Uterus (tissue), 4 donors: ENCODE results near the gene GET3. TPM values are rescaled to one million over a fixed set of nuclear protein-coding genes. Genes with fewer than 3 reads are reported as not detected.

ENCODE experiments used
- DNase-seq, 2 donors: peaks; one replicate each; pipeline ENCODE4 v3.0.0-alpha.2; 2019 to 2020
- H3K27ac ChIP-seq, 2 donors: fragments of 200-600 bp; sonication (generic); 1 replicate in 1 of 2; 2 replicates in 1 of 2; pipeline ENCODE4 v1.5.1; 2016 to 2018
- H3K27me3 ChIP-seq, 2 donors: fragments of 200-600 bp; sonication (generic); one replicate each; pipeline ENCODE4 v1.5.1; 2018 to 2019; ENCODE audit warnings: control low read depth in 1 of 2
- H3K36me3 ChIP-seq, 2 donors: fragments of 200-600 bp; sonication (generic); one replicate each; pipeline ENCODE4 v1.5.1; 2019; ENCODE audit warnings: control low read depth in 1 of 2
- H3K4me1 ChIP-seq, 2 donors: fragments of 200-600 bp; sonication (generic); one replicate each; pipeline ENCODE4 v1.5.1; 2018 to 2019; ENCODE audit warnings: control low read depth in 1 of 2
- H3K4me3 ChIP-seq, 2 donors: fragments of 200-600 bp; sonication (generic); 1 replicate in 1 of 2; 2 replicates in 1 of 2; pipeline ENCODE4 v1.5.1; 2018 to 2019; ENCODE audit warnings: mild to moderate bottlenecking in 1 of 2
- H3K9me3 ChIP-seq, 2 donors: fragments of 200-600 bp; sonication (generic); one replicate each; pipeline ENCODE4 v1.5.1; 2019; ENCODE audit warnings: control low read depth in 1 of 2
- CTCF ChIP-seq, 4 experiments: fragments of 200-600 bp in 2 of 4; fragments of 450-650 bp in 2 of 4; sonication (generic) in 2 of 4; IDR thresholded peaks; one replicate each; pipeline ENCODE4 v1.5.1; 2016 to 2019; ENCODE audit warnings: antibody characterized with exemption in 4 of 4, mild to moderate bottlenecking in 2 of 4, moderate library complexity in 1 of 4
- POLR2A ChIP-seq, 2 donors: fragments of 450-650 bp; IDR thresholded peaks; one replicate each; pipeline ENCODE4 v1.6.1; 2016; ENCODE audit warnings: antibody characterized with exemption in 2 of 2, mild to moderate bottlenecking in 1 of 2, moderate library complexity in 1 of 2
- intact Hi-C: fragments of 100-400 bp; cut with DNase I; formaldehyde crosslinking; loops from one replicate; pipeline ENCODE4 v1.15.1; 2023; ENCODE audit warnings: low total_unique reads
- total RNA-seq, 4 donors: library from RNA; depleted of rRNA in 3 of 4; stranded (reverse); fragments of >200 nt in 3 of 4; gene quantifications; one replicate each; pipeline versions ENCODE4 v1.1.0 to v1.2.4, GENCODE V29; 2014 to 2023
- donor health status: DM: yes; HTN: yes; CAD: no.

The GET3 gene
- total RNA-seq, 4 donors from 2014 or later: 15.4 to 57.4 (median 36.4) TPM

GRCh38 chr19:12793290-12794195 is 56.2 kb downstream of the GET3 start:
- Histone ChIP-seq H3K36me3 (no peaks in the 10 kb centered on the region), H3K27ac (peak overlapping the region; percentile 98 to 100), H3K27me3 (no peaks in the 10 kb centered on the region), H3K4me1 (peaks cover 0 to 1% of the 10 kb centered on the region in 2 donors), H3K9me3 (no peaks in the 10 kb centered on the region), H3K4me3 (peak overlapping the region; percentile 84 to 87)
- TF ChIP-seq POLR2A (IDR thresholded peaks at IDR 0.05) (peak; percentile 67 to 87), CTCF (IDR thresholded peaks at IDR 0.05) (no peak)
- intact Hi-C loops: loop anchor here (2.0 kb wide), 1 partner anchor 17 kb away; no protein-coding TSS in a partner anchor
- DNase-seq: peak; percentile 90 to 95

- no peaks in the 10 kb centered on the region for H3K9me3 ChIP-seq
- DNase-seq: no peak
- H3K27ac ChIP-seq: peak overlapping the region; percentile 98 to 100
- H3K27me3 ChIP-seq: no peaks in the 10 kb centered on the region
- intact Hi-C loops: no loop called here
- TF ChIP-seq CTCF (IDR thresholded peaks at IDR 0.05) (no peak), POLR2A (IDR thresholded peaks at IDR 0.05) (no peak)
- peak overlapping the region; percentile 84 to 87 for H3K4me3 ChIP-seq
- no peaks in the 10 kb centered on the region for H3K4me1 ChIP-seq
- H3K36me3 ChIP-seq: no peaks in the 10 kb centered on the region
Observed at GRCh38 chr19:12794196-12794941, 57.1 kb downstream of the GET3 start.

GRCh38 chr19:12794971-12795381 is 57.7 kb downstream of the GET3 start:
- no peaks in the 10 kb centered on the region for H3K9me3 ChIP-seq
- intact Hi-C loops: no loop called here
- H3K27ac ChIP-seq: no peak overlapping the region
- TF ChIP-seq POLR2A (IDR thresholded peaks at IDR 0.05): no peak
- TF ChIP-seq CTCF (IDR thresholded peaks at IDR 0.05): no peak
- no peaks in the 10 kb centered on the region for H3K4me1 ChIP-seq
- H3K27me3 ChIP-seq: no peaks in the 10 kb centered on the region
- H3K36me3 ChIP-seq: no peaks in the 10 kb centered on the region
- H3K4me3 ChIP-seq: no peak overlapping the region
- DNase-seq: peak in 1 of 2 donors; percentile 19

- Histone ChIP-seq H3K36me3 (no peaks in the 10 kb centered on the region), H3K4me3 (no peak overlapping the region), H3K27ac (peak overlapping the region; percentile 12 to 49), H3K4me1 (peaks cover 0 to 8% of the 10 kb centered on the region in 2 donors), H3K27me3 (no peaks in the 10 kb centered on the region), H3K9me3 (no peaks in the 10 kb centered on the region)
- intact Hi-C loops: no loop called here
- peak; percentile 75 to 77 for DNase-seq
- TF ChIP-seq POLR2A (IDR thresholded peaks at IDR 0.05) (no peak), CTCF (IDR thresholded peaks at IDR 0.05) (peak; percentile 94 to 99 (median 97))
Observed at GRCh38 chr19:12796146-12797071, 59.1 kb downstream of the GET3 start.
